IMR-90 (cell line): Measurements from ENCODE around the gene BTBD2. TPM values are rescaled to one million over a fixed set of nuclear protein-coding genes. Genes with fewer than 3 reads are reported as not detected.

Experiments used
- ATAC-seq: fragments of 200-7000 bp; cut with Tn5 transposase; 2 replicates; pipeline ENCODE4 v1.9.1; 2020; ENCODE audit warnings: low read depth, mild to moderate bottlenecking, moderate library complexity
- BruUV-seq: library from RNA; stranded (reverse); fragments of 400-500 nt; replicated peaks from 2 replicates; lab custom pipeline; 2021; lab: Mats Ljungman, UMichigan
- CTCF ChIA-PET: fragments of 300-600 bp; formaldehyde crosslinking; extraction: SDS; loops from one replicate; lab custom pipeline; 2021; ENCODE audit warnings: antibody characterized with exemption; lab: Yijun Ruan, JAX
- POLR2A ChIA-PET: fragments of 300-600 bp; sonication (Branson Sonifier 250); formaldehyde crosslinking; loops from one replicate; lab custom pipeline; 2022; ENCODE audit warnings: antibody characterized with exemption; ENCODE audit not compliant: unreplicated experiment; lab: Charles Lee
- DNase-seq: peaks from one replicate; pipeline ENCODE4 v3.0.0; 2013
- H2AFZ ChIP-seq: replicated peaks from 2 replicates; pipeline ENCODE3; 2013; ENCODE audit warnings: low read length, mild to moderate bottlenecking; ENCODE audit not compliant: poor library complexity
- H2AK5ac ChIP-seq: 2 replicates; pipeline ENCODE4 v1.6.1; 2013; ENCODE audit warnings: low read depth, low read length, inconsistent platforms
- H2AK9ac ChIP-seq: replicated peaks from 2 replicates; pipeline ENCODE3; 2013; ENCODE audit warnings: mild to moderate bottlenecking, low read depth, low read length, moderate library complexity; ENCODE audit not compliant: poor library complexity
- H2BK120ac ChIP-seq: 2 replicates; pipeline ENCODE4 v1.6.1; 2013; ENCODE audit warnings: low read depth, low read length, inconsistent platforms
- H2BK15ac ChIP-seq: 3 replicates; pipeline ENCODE4 v1.6.1; 2013; ENCODE audit warnings: low read depth, low read length, inconsistent platforms
- H2BK20ac ChIP-seq: 2 replicates; pipeline ENCODE4 v1.6.1; 2013; ENCODE audit warnings: low read depth, mild to moderate bottlenecking, inconsistent platforms, low read length, moderate library complexity
- H2BK5ac ChIP-seq: 2 replicates; pipeline ENCODE4 v1.6.1; 2013; ENCODE audit warnings: mild to moderate bottlenecking, low read depth, low read length, inconsistent platforms; ENCODE audit not compliant: poor library complexity, severe bottlenecking
- H3K14ac ChIP-seq: replicated peaks from 2 replicates; pipeline ENCODE4 v1.6.1; 2013; ENCODE audit warnings: low read depth, low read length, inconsistent platforms
- H3K18ac ChIP-seq: 2 replicates; pipeline ENCODE4 v1.6.1; 2013; ENCODE audit warnings: low read depth, low read length, control low read depth
- H3K23ac ChIP-seq: 2 replicates; pipeline ENCODE4 v1.6.1; 2013; ENCODE audit warnings: low read depth, low read length, inconsistent platforms
- H3K27ac ChIP-seq: 2 replicates; pipeline ENCODE4 v1.5.1; 2013; ENCODE audit warnings: mild to moderate bottlenecking, control low read depth, low read length; ENCODE audit not compliant: insufficient read depth
- H3K27me3 ChIP-seq: 2 replicates; pipeline ENCODE4 v1.6.1; 2013; ENCODE audit warnings: low read length; ENCODE audit not compliant: control insufficient read depth, insufficient read depth
- H3K36me3 ChIP-seq: 2 replicates; pipeline ENCODE4 v1.6.1; 2013; ENCODE audit warnings: low read length, mixed read lengths; ENCODE audit not compliant: control insufficient read depth, insufficient read depth
- H3K4ac ChIP-seq: 2 replicates; pipeline ENCODE4 v1.6.1; 2013; ENCODE audit warnings: low read depth, low read length, inconsistent platforms
- H3K4me1 ChIP-seq: 2 replicates; pipeline ENCODE4 v1.6.1; 2013; ENCODE audit warnings: low read length, mixed read lengths; ENCODE audit not compliant: control insufficient read depth, insufficient read depth
- H3K4me2 ChIP-seq: 2 replicates; pipeline ENCODE4 v1.6.1; 2013; ENCODE audit warnings: low read depth, mild to moderate bottlenecking, control low read depth, low read length, moderate library complexity
- H3K4me3 ChIP-seq: 2 replicates; pipeline ENCODE4 v1.5.1; 2013; ENCODE audit warnings: low read depth, mild to moderate bottlenecking, control low read depth, low read length, moderate library complexity; ENCODE audit not compliant: insufficient read depth
- H3K56ac ChIP-seq: 2 replicates; pipeline ENCODE4 v1.6.1; 2013; ENCODE audit warnings: low read length, inconsistent platforms; ENCODE audit not compliant: insufficient read depth; ENCODE audit errors: extremely low read depth
- H3K79me1 ChIP-seq, 2 experiments: 2 replicates each; pipeline ENCODE4 v1.6.1; 2013; ENCODE audit warnings: low read length in 2 of 2, inconsistent platforms in 1 of 2, low read depth in 1 of 2
- H3K9ac ChIP-seq: 2 replicates; pipeline ENCODE4 v1.6.1; 2013; ENCODE audit warnings: low read depth, low read length, control low read depth
- H3K9me1 ChIP-seq: 2 replicates; pipeline ENCODE4 v1.6.1; 2013; ENCODE audit warnings: low read length, inconsistent platforms; ENCODE audit not compliant: insufficient read depth
- H3K9me3 ChIP-seq: 2 replicates; pipeline ENCODE4 v1.6.1; 2013; ENCODE audit warnings: low read length; ENCODE audit not compliant: control insufficient read depth, insufficient read depth
- H4K20me1 ChIP-seq: 2 replicates; pipeline ENCODE4 v1.6.1; 2013; ENCODE audit warnings: low read length, inconsistent platforms; ENCODE audit not compliant: insufficient read depth
- H4K5ac ChIP-seq: 2 replicates; pipeline ENCODE4 v1.6.1; 2013; ENCODE audit warnings: mild to moderate bottlenecking, low read depth, low read length, control low read depth
- H4K8ac ChIP-seq, 2 experiments: 2 replicates each; pipeline ENCODE4 v1.6.1; 2013; ENCODE audit warnings: low read depth in 2 of 2, low read length in 2 of 2, control low read depth in 1 of 2, inconsistent platforms in 1 of 2
- H4K91ac ChIP-seq: 2 replicates; pipeline ENCODE4 v1.6.1; 2013; ENCODE audit warnings: low read depth, low read length, inconsistent platforms; ENCODE audit not compliant: insufficient read depth
- BHLHE40 ChIP-seq: fragments of 150-350 bp; IDR thresholded peaks from 2 replicates; pipeline ENCODE4 v1.6.1; 2016; ENCODE audit warnings: mild to moderate bottlenecking, low read depth, low read length
- CEBPB ChIP-seq: IDR thresholded peaks from 2 replicates; pipeline ENCODE4 v1.6.1; 2012; ENCODE audit warnings: low read depth, low read length, improper control_type of control experiment
- CHD1 ChIP-seq: IDR thresholded peaks from 2 replicates; pipeline ENCODE4 v1.6.1; 2012; ENCODE audit warnings: low read depth, low read length, improper control_type of control experiment
- CTCF ChIP-seq: conservative IDR thresholded peaks from 2 replicates; pipeline ENCODE4 v1.5.1; 2012; ENCODE audit warnings: mild to moderate bottlenecking, low read depth, low read length, improper control_type of control experiment
- ELK1 ChIP-seq: fragments of 150-350 bp; IDR thresholded peaks from 2 replicates; pipeline ENCODE4 v1.6.1; 2016; ENCODE audit warnings: low read depth, mild to moderate bottlenecking, low read length, moderate library complexity, borderline replicate concordance
- MAFK ChIP-seq: IDR thresholded peaks from 2 replicates; pipeline ENCODE4 v1.6.1; 2012; ENCODE audit warnings: low read depth, low read length, improper control_type of control experiment
- MAZ ChIP-seq: IDR thresholded peaks from 2 replicates; pipeline ENCODE4 v1.6.1; 2012; ENCODE audit warnings: low read depth, mild to moderate bottlenecking, low read length, improper control_type of control experiment, moderate library complexity, borderline replicate concordance
- MXI1 ChIP-seq: IDR thresholded peaks from 2 replicates; pipeline ENCODE4 v1.6.1; 2012; ENCODE audit warnings: low read depth, mild to moderate bottlenecking, low read length, moderate library complexity, borderline replicate concordance
- NFE2L2 ChIP-seq: fragments of 150-350 bp; IDR thresholded peaks from 2 replicates; pipeline ENCODE4 v1.6.1; 2016; ENCODE audit warnings: low read depth, mild to moderate bottlenecking, low read length
- POLR2A ChIP-seq: IDR thresholded peaks from 2 replicates; pipeline ENCODE4 v1.6.1; 2012; ENCODE audit warnings: mild to moderate bottlenecking, low read depth, low read length
- RAD21 ChIP-seq: IDR thresholded peaks from 2 replicates; pipeline ENCODE4 v1.6.1; 2012; ENCODE audit warnings: low read length, improper control_type of control experiment
- RCOR1 ChIP-seq: IDR thresholded peaks from 2 replicates; pipeline ENCODE4 v1.6.1; 2012; ENCODE audit warnings: mild to moderate bottlenecking, low read length, improper control_type of control experiment; ENCODE audit not compliant: insufficient replicate concordance
- RFX5 ChIP-seq: IDR thresholded peaks from 2 replicates; pipeline ENCODE4 v1.8.0; 2012; ENCODE audit warnings: low read depth, mild to moderate bottlenecking, low read length, moderate library complexity
- SMC3 ChIP-seq: fragments of 150-350 bp; IDR thresholded peaks from 2 replicates; pipeline ENCODE4 v1.6.1; 2016; ENCODE audit warnings: low read depth, mild to moderate bottlenecking, antibody characterized with exemption, low read length, moderate library complexity
- WGBS, 2 experiments: methylation state at CpG; one replicate each; pipeline versions ENCODE4 v1.1.5 to v1.1.7; 2013; ENCODE audit warnings: missing lambda C conversion rate in 2 of 2; ENCODE audit not compliant: insufficient read length in 1 of 2; ENCODE audit errors: extremely low coverage in 2 of 2; 5-methylcytosine and 5-hydroxymethylcytosine counted together
- dilution Hi-C: fragments of 300-500 bp; cut with HindIII; formaldehyde crosslinking; loops from one replicate; pipeline ENCODE4 v1.14.3; 2018; ENCODE audit warnings: low sequenced_read_pairs; ENCODE audit not compliant: unreplicated experiment
- in situ Hi-C: fragments of 300-500 bp; cut with MboI; formaldehyde crosslinking; loops from 3 replicates; pipeline ENCODE4 v1.14.3; 2019; ENCODE audit warnings: low sequenced_read_pairs, inconsistent platforms, mixed read lengths
- intact Hi-C: fragments of 100-400 bp; cut with micrococcal nuclease; formaldehyde crosslinking; loops from 2 replicates; pipeline ENCODE4 v1.10.0; 2022
- polyA plus RNA-seq, 3 experiments: library from polyadenylated mRNA; depleted of rRNA; stranded (reverse); fragments of >200 nt; gene quantifications; 2 replicates each; pipeline ENCODE4 v1.2.3, GENCODE V29; 2012; ENCODE audit warnings: low replicate concordance in 1 of 3
- total RNA-seq: library from RNA; depleted of rRNA; stranded (reverse); fragments of >200 nt; gene quantifications from 2 replicates; pipeline ENCODE4 v1.2.3, GENCODE V29; 2012
- TF ChIP-seq, protein P1 (sequence below): fragments of 150-350 bp; IDR thresholded peaks from 2 replicates; pipeline ENCODE4 v1.6.1; 2017; ENCODE audit warnings: mild to moderate bottlenecking, antibody characterized with exemption, low read length, low read depth

The BTBD2 gene
- total and polyA plus RNA-seq, 2 of the 4 experiments (the other 2 are of a cell fraction) = 24.4 to 65.7 TPM

- ATAC-seq (no peak), DNase-seq (no peak)
- no peak overlapping the region for H3K9ac ChIP-seq
- H4K20me1 ChIP-seq = peaks cover 30% of the 10 kb centered on the region
- dilution Hi-C loops (no loop called here), intact Hi-C loops (no loop called here), in situ Hi-C loops (no loop called here)
- H2BK5ac ChIP-seq = no peak overlapping the region
- BruUV-seq = TSS peak; percentile 60
- 78% methylated on average over 18 of the region's 35 CpGs; no CpG with 5 or more reads in 1 of the 2 experiments for WGBS, 2 experiments
- H3K9me3 ChIP-seq = no peaks in the 10 kb centered on the region
- H3K23ac ChIP-seq = no peak overlapping the region
- POLR2A ChIA-PET = no interaction called here
- H3K56ac ChIP-seq = no peak overlapping the region
- no peak overlapping the region for H2AK5ac ChIP-seq
- H3K36me3 ChIP-seq = peaks cover 49% of the 10 kb centered on the region
- no peak overlapping the region for H3K4ac ChIP-seq
- H3K79me1 ChIP-seq = peaks cover 0 to 26% of the 10 kb centered on the region in 2 experiments; a peak in 3 of 4 replicates
- H3K18ac ChIP-seq = no peak overlapping the region
- H3K9me1 ChIP-seq = no peaks in the 10 kb centered on the region; the same call in 1 of the 2 replicates
- H2BK20ac ChIP-seq = no peak overlapping the region
- peak overlapping the region; percentile 14 for H2AFZ ChIP-seq
- H3K27me3 ChIP-seq = no peaks in the 10 kb centered on the region
- no peak overlapping the region for H3K14ac ChIP-seq
- no peak overlapping the region for H3K27ac ChIP-seq
- H3K4me1 ChIP-seq = no peaks in the 10 kb centered on the region
- CTCF ChIA-PET = no interaction called here
- H2AK9ac ChIP-seq = no peak overlapping the region
- H2BK120ac ChIP-seq = no peak overlapping the region
- no peak overlapping the region for H4K5ac ChIP-seq
- H2BK15ac ChIP-seq = no peak overlapping the region
- H4K91ac ChIP-seq = no peak overlapping the region
- no peak overlapping the region for H3K4me3 ChIP-seq
- TF ChIP-seq MAZ = no peak
- TF ChIP-seq CEBPB = no peak
- no peak for TF ChIP-seq CTCF
- TF ChIP-seq BHLHE40 = no peak
- no peak for TF ChIP-seq MXI1
- TF ChIP-seq, protein P1, sequence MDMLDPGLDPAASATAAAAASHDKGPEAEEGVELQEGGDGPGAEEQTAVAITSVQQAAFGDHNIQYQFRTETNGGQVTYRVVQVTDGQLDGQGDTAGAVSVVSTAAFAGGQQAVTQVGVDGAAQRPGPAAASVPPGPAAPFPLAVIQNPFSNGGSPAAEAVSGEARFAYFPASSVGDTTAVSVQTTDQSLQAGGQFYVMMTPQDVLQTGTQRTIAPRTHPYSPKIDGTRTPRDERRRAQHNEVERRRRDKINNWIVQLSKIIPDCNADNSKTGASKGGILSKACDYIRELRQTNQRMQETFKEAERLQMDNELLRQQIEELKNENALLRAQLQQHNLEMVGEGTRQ = no peak
- no peak for TF ChIP-seq SMC3
- no peak for TF ChIP-seq RCOR1
- no peak for TF ChIP-seq ELK1
- TF ChIP-seq POLR2A = no peak
- no peak for TF ChIP-seq NFE2L2
- TF ChIP-seq CHD1 = no peak
- TF ChIP-seq MAFK = no peak
- TF ChIP-seq RAD21 = no peak
- no peak for TF ChIP-seq RFX5
- no peak overlapping the region for H3K4me2 ChIP-seq
- H4K8ac ChIP-seq = no peak overlapping the region
Observed at GRCh38 chr19:1980091-1980808, 35.3 kb downstream of the BTBD2 start.
